Thyroid gland (tissue), 4 donors: Measurements from ENCODE around the gene TNFAIP8.

ENCODE experiments used
- CTCF ChIP-seq, 6 experiments: fragments of 200-600 bp in 3 of 6; fragments of 450-650 bp in 3 of 6; sonication (generic) in 3 of 6; IDR thresholded peaks; one replicate each; pipeline ENCODE4 v1.5.1; 2016 to 2019; ENCODE audit warnings: antibody characterized with exemption in 6 of 6, mild to moderate bottlenecking in 2 of 6, inconsistent platforms in 1 of 6, moderate library complexity in 1 of 6
- POLR2A ChIP-seq, 2 donors: fragments of 450-650 bp; IDR thresholded peaks; one replicate each; pipeline ENCODE4 v1.6.1; 2017; ENCODE audit warnings: antibody characterized with exemption in 2 of 2, mild to moderate bottlenecking in 2 of 2, moderate library complexity in 1 of 2

GRCh38 chr5:119342406-119342805 is 13.4 kb upstream of the TNFAIP8 start:
- no peak for TF ChIP-seq CTCF (IDR thresholded peaks at IDR 0.05)
- TF ChIP-seq POLR2A (IDR thresholded peaks at IDR 0.05), result no peak
